Effector CD4-positive, alpha-beta T cell (primary cell): ENCODE results near the gene MID1IP1.

ENCODE experiments used
- DNase-seq: peaks from one replicate; pipeline ENCODE4 v3.0.0-alpha.2; 2020

Gene MID1IP1

DNA sequence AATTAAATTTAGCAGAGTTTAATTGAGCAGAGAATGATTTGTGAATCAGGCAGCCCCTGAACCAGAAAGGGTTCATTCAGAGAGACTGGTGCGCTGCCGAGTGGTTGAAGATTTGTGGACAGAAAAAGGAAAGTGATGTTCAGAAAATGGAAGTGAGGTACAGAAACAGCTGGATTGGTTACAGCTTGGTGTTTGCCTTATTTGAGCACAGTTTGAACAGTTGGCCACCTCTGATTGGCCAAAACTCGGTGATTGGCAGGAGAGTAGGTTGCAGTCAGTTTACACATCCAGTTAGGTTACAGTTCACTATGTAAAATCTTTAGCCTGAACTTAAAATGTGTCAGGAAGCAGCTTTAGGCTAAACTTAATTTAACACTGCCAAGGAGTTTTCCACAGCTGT lies 14.9 kb downstream of the MID1IP1 start:
- DNase-seq, result no peak

DNA sequence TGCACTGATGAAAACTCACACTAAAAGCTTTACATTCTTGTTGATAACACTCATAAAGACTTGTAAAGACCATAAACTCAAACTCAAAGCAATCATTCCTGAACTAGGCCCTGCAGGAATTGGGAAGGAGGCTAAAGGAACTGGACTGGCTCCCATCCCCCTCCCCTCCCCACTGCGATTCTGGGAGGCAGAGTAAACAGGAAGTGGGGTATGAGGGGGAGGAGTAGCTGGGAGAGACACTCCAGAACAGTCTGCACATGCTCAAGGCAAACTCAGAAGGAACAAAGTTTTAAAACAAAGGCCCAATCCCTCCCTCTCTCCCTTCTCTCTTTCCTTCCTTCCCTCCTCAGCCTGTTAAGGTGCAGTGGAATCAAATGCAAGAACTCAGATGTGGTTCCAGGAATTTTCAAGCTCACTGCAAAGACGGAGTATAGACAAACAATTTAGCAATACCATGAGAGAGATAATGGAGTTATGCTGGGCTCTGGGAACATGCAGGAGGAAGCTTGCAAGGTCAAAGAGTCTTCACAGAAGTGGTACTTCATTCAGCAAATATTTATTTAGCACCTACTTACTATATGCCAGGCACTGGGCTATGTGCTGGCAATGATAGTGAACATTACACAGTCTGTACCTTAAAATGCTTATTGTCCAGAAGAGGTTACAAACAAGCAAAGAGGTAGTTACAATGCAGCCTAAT lies 15.9 kb downstream of the MID1IP1 start:
- no peak for DNase-seq

DNA sequence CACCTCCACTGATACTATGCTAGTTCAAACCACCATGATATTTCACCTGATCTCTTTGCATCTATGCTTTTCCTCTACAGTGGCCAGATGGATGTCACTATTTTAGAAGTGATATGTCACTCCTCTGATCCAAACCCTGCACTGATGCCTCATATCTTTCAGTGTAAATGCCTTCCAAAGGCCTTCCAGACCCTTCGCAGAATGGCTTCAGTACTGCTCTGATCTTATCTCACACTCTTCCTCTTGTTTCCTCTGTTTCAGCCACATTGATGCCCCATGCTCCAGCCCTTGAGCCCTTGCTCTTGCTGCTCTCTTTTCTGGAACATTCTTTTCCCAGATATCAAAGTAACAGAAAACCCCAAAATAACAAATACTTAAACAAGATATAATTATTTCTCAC lies 17.9 kb downstream of the MID1IP1 start:
- no peak for DNase-seq

DNA sequence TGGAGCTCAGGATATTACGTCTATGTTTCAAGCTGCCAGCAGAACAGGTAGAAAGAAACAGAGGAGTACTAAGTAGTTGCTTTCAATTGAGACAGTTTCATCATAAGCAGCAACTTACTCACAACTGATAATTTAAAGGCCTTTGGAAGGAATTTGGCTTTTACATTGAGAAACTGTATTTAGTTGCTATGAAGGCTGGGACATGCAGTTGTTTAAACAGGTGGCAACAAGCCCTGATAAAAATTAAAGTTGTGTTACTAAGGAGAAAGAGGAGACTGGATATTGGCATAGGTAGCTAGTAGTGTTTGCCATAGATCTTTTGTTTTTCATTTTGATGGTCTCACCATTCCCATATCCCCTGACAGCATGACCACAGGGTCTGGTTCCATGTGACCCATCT lies 18.4 kb downstream of the MID1IP1 start:
- no peak for DNase-seq

DNA sequence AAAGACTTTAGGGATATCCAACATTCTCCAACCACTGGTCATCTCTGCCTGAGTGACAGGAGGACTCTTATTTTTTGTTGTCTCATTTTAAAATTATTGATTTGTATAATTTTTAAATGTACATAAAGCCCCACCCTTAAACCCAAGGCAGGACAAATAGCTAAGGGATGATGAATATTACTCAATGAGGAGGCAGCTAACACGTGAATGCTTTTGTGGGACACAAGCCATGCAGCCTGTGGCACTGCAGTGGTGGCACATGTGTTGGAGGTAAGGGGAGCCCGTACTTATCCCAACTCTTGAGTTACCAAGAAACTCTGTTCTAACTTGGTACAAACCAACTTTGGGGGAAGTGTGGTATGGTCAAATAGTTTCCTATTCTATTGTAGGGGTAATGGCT lies 19.5 kb downstream of the MID1IP1 start:
- DNase-seq, result no peak

DNA sequence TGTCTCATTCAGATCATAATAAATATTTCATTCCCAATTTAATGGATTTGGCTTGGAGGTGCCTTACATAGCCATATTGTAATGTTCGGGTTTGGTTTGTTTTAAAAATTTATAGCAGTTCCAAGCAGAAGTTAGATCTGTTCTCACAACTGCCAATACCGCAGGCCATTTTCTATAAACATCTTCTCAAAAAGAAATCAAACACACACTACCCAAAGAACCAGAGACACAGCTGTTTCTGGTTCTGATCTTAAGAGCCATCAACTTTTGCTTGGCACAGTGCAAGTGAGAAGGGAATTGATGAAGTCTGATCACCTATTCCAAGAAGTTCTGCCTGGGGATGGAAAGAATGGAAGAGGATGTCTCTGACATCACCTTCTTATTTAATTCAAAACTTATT lies 22.9 kb downstream of the MID1IP1 start:
- DNase-seq, result no peak

DNA sequence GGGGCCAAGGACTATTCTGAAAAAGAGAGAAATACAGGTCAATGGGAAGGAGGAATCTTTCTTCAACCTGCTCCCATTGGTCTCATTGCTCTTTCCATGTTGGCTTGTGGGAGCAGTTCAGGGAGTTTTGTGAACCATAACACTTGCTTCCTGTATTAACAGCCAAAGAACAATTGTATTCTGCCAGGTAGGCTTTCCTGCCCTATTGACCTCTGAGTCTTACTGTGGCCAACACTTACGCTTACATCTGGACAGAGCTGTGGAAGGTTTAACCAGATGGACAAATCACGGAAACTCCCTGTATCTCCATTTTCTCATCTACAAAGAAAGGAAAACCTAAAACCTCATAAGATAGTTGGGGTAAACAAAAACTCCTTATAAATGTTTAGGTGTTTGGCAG lies 30.7 kb downstream of the MID1IP1 start:
- DNase-seq, result no peak

DNA sequence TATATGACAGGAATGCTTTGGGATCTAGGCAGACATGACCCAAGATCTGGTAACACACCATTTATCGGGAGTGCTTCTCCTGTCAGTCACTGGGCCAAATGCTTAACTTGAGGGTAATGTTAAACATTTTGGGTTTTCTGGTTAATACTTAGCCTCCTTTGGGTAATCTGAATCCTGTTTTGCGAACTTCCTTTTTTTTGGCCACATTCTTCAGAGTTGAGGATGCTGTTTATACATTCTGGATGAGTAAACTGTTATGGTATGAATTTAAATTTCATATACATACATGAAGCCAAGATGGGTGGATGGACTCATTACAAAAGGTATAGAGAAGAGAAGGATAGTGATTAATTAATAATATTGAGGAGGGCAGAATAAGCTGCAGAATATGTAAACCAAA lies 36.1 kb downstream of the MID1IP1 start:
- DNase-seq, result no peak

DNA sequence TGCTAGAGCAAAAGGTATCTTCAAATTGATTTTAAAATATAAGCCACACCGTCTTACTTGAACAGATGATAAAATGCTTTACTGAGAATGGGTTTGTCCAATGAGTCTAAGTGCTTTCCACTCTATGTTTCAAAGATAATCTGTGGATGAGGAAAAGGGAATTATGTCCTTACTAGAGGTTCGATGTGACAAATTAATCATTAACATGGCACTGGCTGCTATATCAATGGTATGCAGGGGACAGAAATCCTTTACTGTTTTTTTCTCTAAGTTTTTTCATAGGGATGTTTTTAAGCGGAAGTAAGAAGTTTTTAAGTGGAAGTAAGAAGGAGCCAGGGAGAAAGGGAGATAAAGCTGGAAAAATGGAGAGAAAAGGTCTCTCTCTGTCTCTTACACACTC lies 38.0 kb downstream of the MID1IP1 start:
- DNase-seq, result no peak

DNA sequence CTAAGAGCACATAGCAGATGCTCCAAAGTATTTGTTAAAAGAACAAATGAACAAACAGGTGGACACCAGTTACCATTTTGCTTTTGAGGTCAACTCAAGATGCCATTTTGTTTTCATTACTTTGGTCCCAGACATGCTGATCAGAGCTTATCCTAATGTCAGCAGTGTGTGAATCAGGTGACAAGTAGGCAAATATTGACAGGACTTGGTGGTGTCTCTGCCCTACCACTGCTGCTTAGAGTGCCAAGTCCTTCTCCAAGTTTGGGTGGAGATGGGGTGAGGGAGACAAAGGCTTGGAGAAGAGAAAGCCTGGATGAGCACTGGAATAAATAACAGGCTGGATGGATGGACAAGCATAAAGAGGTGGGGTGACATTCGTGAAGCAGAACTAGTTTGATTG lies 38.7 kb downstream of the MID1IP1 start:
- no peak for DNase-seq

DNA sequence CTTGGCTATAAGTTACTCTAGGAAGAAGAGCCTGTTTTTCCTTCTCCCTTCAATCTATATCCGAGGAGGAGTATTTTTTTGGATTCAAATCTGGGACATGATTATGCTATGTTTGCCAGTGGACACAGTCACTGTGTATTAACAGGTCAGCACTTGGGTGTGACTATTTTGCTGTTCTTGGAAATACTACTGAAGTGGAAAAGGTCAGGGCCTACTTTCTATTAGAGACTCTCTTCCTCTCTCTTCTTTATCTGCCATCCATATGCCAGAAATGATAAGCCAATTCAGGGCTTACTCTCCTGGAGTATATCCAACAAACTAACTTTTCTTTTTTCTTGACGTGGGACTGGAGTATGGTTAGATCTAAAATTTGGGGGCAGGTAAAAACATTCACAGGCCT lies 40.5 kb downstream of the MID1IP1 start:
- DNase-seq, result no peak

DNA sequence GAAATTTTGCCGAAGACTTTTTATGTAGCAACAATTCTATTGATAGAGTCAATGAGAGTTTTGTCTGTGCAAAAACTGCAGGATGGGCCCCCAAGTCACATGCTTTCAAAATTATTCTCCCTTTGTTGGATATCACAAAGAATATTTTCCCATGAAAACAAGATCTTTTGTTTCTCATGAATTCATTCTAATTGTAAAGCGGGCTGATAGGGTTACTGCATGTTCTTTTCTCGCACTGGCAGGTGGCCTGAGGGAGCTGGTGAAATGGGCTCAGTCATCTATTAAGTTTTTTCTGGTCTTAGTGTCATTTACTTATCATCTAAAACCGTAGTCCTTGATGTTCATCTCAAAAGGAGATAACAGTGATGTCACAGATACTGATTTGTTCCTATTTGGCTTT lies 44.2 kb downstream of the MID1IP1 start:
- DNase-seq, result no peak

DNA sequence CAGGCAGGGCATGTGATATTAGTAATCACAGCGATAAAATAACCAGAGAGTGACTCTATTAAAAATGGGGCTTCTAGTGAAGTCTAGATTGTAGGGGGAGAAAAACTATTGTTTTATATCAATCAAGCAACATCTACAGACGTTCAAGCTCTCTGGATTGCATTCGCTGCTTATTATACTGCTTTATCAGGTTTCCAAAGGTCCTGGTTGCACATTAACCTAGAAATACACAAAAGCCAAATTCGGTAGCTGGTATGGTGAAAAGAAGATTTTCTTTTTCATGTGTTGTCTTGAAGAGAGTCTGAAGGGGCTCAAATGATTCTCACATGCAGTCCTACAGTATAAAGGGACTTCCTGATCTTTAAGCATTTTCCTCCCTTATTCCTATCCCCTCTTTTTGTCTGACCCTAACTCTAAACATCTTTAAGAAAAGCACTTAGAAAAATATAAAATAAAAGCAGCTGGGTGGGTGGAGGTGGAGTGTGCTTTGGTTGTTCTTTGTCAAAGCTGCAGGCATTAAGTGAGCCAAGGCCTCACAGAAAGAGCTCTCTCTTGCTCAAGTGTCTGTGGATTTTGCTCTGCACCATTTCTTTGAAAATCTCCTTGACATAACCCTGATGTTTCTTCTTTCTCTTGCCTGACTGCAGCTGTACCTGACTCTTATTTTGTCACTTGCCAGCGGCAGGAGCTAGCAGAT lies 46.1 kb downstream of the MID1IP1 start:
- DNase-seq, result no peak

DNA sequence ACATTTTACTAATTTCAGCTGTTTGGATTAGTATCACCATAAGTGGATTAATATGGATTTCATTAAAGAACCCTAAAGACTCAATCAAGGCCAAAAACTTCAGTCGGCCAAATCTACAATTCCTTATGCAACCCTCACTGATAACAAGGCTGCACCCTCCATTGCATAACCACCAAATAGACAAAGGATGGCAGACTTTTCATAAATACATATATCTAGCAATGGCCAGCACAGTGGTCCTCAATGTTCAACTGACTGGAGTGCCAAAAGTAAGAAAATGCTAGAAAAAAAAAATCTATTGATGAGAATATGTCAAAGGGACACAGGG lies 46.6 kb downstream of the MID1IP1 start:
- DNase-seq, result no peak

DNA sequence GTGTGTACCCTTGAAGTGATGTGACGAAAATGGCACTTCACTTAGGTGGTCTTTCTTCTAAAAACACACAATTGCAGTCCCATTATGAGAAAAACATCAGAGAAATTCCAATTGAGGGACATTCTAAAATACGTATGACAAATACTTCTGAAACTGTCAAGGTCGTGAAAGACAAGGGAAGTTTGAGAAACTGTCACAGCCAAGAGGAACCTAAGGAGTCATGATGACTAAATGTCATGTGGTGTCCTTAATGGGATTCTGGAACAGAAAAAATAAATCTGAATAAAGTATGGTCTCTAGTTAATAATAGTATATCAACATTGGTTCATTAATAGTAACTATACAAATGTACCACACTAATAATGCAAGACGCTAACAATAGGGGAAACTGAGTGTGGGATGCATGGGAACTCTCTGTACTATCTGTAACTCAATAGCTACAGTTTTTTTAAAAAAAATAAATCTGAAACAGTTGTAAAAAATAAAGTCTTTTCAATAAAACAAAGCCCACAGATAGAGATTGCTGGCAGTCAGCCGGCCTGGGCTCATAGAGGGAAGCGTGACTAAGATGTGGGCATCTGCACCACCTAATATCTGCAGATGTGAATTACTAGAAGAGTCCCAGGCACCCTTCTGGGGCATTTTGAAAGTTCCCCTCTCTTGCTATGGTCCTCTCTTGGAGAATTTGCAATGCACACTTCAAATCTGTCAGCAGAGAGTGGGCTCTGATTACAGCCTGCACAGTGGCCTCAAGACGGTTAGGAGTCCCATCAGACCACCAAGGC lies 47.6 kb downstream of the MID1IP1 start:
- DNase-seq, result no peak

DNA sequence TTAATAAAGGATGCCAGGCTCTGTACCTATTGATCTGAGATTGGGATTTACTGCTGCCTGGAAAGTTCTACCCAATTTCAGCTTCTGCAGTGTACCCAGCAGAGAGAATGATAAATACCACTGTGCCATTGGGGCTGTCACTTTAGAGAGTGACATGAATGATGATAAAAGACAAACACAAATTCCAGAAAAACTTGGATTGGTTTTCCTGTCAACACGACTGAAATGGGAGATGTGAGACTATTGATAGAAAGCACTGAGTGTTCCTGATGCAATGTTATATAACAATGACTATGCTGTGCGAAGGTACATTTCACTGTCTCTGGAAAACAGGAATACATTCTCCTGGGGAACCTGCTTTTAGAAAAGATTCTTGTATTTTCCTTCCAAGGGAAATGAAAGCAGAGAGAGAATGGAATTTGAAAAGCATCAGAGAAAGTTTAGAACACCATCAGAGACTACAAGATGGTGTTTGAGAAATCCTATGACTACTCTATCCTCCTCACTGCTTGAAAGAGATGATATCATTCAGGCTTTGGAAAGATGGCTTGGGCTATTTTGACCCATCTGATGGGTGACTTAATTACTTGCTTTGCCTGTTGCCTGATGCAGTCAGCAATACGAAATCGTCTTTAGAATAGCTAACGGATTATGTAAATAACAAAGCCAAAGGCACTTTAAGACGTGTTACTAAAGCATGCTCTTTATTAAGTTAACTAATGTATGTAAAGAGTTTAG lies 49.7 kb downstream of the MID1IP1 start:
- DNase-seq, result no peak

DNA sequence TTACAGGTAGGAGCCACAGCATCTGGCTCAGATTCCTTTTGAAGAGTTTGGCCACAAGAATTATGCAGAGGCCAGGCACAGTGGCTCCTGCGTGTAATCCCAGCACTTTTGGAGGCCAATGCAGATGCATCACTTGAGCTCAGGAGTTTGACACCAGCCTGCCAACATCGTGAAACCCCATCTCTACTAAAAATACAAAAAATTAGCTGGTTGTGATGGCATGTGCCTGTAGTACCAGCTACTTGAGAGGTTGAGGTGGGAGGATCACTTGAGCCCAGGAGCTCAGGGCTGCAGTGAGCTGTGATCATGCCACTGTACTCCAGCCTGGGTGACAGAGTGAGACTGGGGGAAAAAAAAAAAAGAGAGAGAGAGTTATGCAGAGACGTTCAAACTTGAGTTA lies 53.0 kb downstream of the MID1IP1 start:
- no peak for DNase-seq
